Measurements from ENCODE around the gene AQP3. TPM values are rescaled to one million over a fixed set of nuclear protein-coding genes. Genes with fewer than 3 reads are reported as not detected.

The AQP3 gene
- total RNA-seq, 1 donor: 0.72 TPM

GRCh38 chr9:33437898-33438297 is 9.5 kb downstream of the AQP3 start:
- no peaks in the 10 kb centered on the region for H4K20me1 ChIP-seq (ENCODE audit: insufficient read depth, low read length)
- H3K27me3 ChIP-seq (ENCODE audit: insufficient read depth, low read length): peaks cover 41% of the 10 kb centered on the region
- no peaks in the 10 kb centered on the region for H3K79me2 ChIP-seq (ENCODE audit: insufficient read depth, low read length)
- no peak for DNase-seq (ENCODE audit: insufficient read length, low spot score, missing footprints)
- H2AFZ ChIP-seq (ENCODE audit: low read length): no peak overlapping the region
- H3K4me3 ChIP-seq (ENCODE audit: insufficient read depth, low read length): no peak overlapping the region
- H3K4me1 ChIP-seq (ENCODE audit: insufficient read depth, low read length): no peaks in the 10 kb centered on the region
- H3K27ac ChIP-seq (ENCODE audit: low read depth, low read length): no peak overlapping the region
- H3K36me3 ChIP-seq (ENCODE audit: insufficient read depth, low read length): no peaks in the 10 kb centered on the region
- TF ChIP-seq CTCF (IDR thresholded peaks at IDR 0.05; ENCODE audit: extremely low read depth, low read depth, low read length): no peak
- H3K4me2 ChIP-seq (ENCODE audit: insufficient read depth, low read length): no peak overlapping the region
- no peaks in the 10 kb centered on the region for H3K9me3 ChIP-seq (ENCODE audit: low read depth, low read length)

GRCh38 chr9:33437205-33437604 is 10.2 kb downstream of the AQP3 start:
- Histone ChIP-seq H2AFZ (ENCODE audit: low read length) (no peak overlapping the region), H3K79me2 (ENCODE audit: insufficient read depth, low read length) (no peaks in the 10 kb centered on the region), H3K4me3 (ENCODE audit: insufficient read depth, low read length) (no peak overlapping the region), H3K36me3 (ENCODE audit: insufficient read depth, low read length) (no peaks in the 10 kb centered on the region), H3K27me3 (ENCODE audit: insufficient read depth, low read length) (peaks cover 41% of the 10 kb centered on the region), H4K20me1 (ENCODE audit: insufficient read depth, low read length) (no peaks in the 10 kb centered on the region), H3K27ac (ENCODE audit: low read depth, low read length) (no peak overlapping the region), H3K4me1 (ENCODE audit: insufficient read depth, low read length) (no peaks in the 10 kb centered on the region), H3K4me2 (ENCODE audit: insufficient read depth, low read length) (no peak overlapping the region), H3K9me3 (ENCODE audit: low read depth, low read length) (no peaks in the 10 kb centered on the region)
- no peak for TF ChIP-seq CTCF (IDR thresholded peaks at IDR 0.05; ENCODE audit: extremely low read depth, low read depth, low read length)
- DNase-seq (ENCODE audit: insufficient read length, low spot score, missing footprints): no peak

GRCh38 chr9:33436445-33436844 is 10.9 kb downstream of the AQP3 start:
- H2AFZ ChIP-seq (ENCODE audit: low read length): no peak overlapping the region
- no peak overlapping the region for H3K4me3 ChIP-seq (ENCODE audit: insufficient read depth, low read length)
- peaks cover 37% of the 10 kb centered on the region for H3K27me3 ChIP-seq (ENCODE audit: insufficient read depth, low read length)
- peak; percentile 50 for DNase-seq (ENCODE audit: insufficient read length, low spot score, missing footprints)
- no peaks in the 10 kb centered on the region for H3K79me2 ChIP-seq (ENCODE audit: insufficient read depth, low read length)
- H3K9me3 ChIP-seq (ENCODE audit: low read depth, low read length): no peaks in the 10 kb centered on the region
- H3K4me2 ChIP-seq (ENCODE audit: insufficient read depth, low read length): no peak overlapping the region
- no peak for TF ChIP-seq CTCF (IDR thresholded peaks at IDR 0.05; ENCODE audit: extremely low read depth, low read depth, low read length)
- no peaks in the 10 kb centered on the region for H3K4me1 ChIP-seq (ENCODE audit: insufficient read depth, low read length)
- no peaks in the 10 kb centered on the region for H3K36me3 ChIP-seq (ENCODE audit: insufficient read depth, low read length)
- H4K20me1 ChIP-seq (ENCODE audit: insufficient read depth, low read length): no peaks in the 10 kb centered on the region
- H3K27ac ChIP-seq (ENCODE audit: low read depth, low read length): no peak overlapping the region

- Histone ChIP-seq H3K4me2 (ENCODE audit: insufficient read depth, low read length) (no peak overlapping the region), H3K4me1 (ENCODE audit: insufficient read depth, low read length) (no peaks in the 10 kb centered on the region), H4K20me1 (ENCODE audit: insufficient read depth, low read length) (no peaks in the 10 kb centered on the region), H2AFZ (ENCODE audit: low read length) (no peak overlapping the region), H3K79me2 (ENCODE audit: insufficient read depth, low read length) (no peaks in the 10 kb centered on the region), H3K27me3 (ENCODE audit: insufficient read depth, low read length) (peaks cover 37% of the 10 kb centered on the region), H3K36me3 (ENCODE audit: insufficient read depth, low read length) (no peaks in the 10 kb centered on the region), H3K27ac (ENCODE audit: low read depth, low read length) (no peak overlapping the region), H3K9me3 (ENCODE audit: low read depth, low read length) (no peaks in the 10 kb centered on the region), H3K4me3 (ENCODE audit: insufficient read depth, low read length) (no peak overlapping the region)
- no peak for DNase-seq (ENCODE audit: insufficient read length, low spot score, missing footprints)
- no peak for TF ChIP-seq CTCF (IDR thresholded peaks at IDR 0.05; ENCODE audit: extremely low read depth, low read depth, low read length)
These were observed 11.5 kb downstream of the AQP3 start for GRCh38 chr9:33435821-33436277.

Data from osteoblast (primary cell).